Thymus (tissue), 11 donors: ENCODE measurements around the gene PARP1. TPM values are rescaled to one million over a fixed set of nuclear protein-coding genes. Genes with fewer than 3 reads are reported as not detected.

Experiments used
- DNase-seq, 9 donors: peaks; one replicate each; pipeline ENCODE4 v3.0.0-alpha.2; 2013; ENCODE audit warnings: low spot score in 9 of 9, low read depth in 6 of 9, missing footprints in 1 of 9
- H3K27ac ChIP-seq, 2 donors: one replicate each; pipeline ENCODE4 v1.5.1; 2013; ENCODE audit warnings: control low read depth in 1 of 2, low read depth in 1 of 2, low read length in 1 of 2, mild to moderate bottlenecking in 1 of 2, moderate library complexity in 1 of 2
- H3K27me3 ChIP-seq, 2 donors: one replicate each; pipeline ENCODE4 v1.5.1; 2013; ENCODE audit warnings: low read length in 1 of 2; ENCODE audit not compliant: control insufficient read depth in 2 of 2, insufficient read depth in 1 of 2
- H3K36me3 ChIP-seq, 2 donors: one replicate each; pipeline ENCODE4 v1.5.1; 2013; ENCODE audit warnings: low read length in 1 of 2, mild to moderate bottlenecking in 1 of 2, moderate library complexity in 1 of 2; ENCODE audit not compliant: control insufficient read depth in 2 of 2, insufficient read depth in 2 of 2
- H3K4me1 ChIP-seq, 2 donors: one replicate each; pipeline ENCODE4 v1.5.1; 2013; ENCODE audit warnings: low read length in 2 of 2; ENCODE audit not compliant: control insufficient read depth in 2 of 2, insufficient read depth in 2 of 2
- H3K4me3 ChIP-seq, 2 donors: one replicate each; pipeline ENCODE4 v1.5.1; 2013; ENCODE audit warnings: low read length in 2 of 2, control low read depth in 1 of 2, mild to moderate bottlenecking in 1 of 2
- H3K9me3 ChIP-seq, 2 donors: one replicate each; pipeline ENCODE4 v1.5.1; 2013; ENCODE audit warnings: low read length in 1 of 2, mild to moderate bottlenecking in 1 of 2; ENCODE audit not compliant: control insufficient read depth in 2 of 2, insufficient read depth in 1 of 2
- WGBS: extraction: QIAGEN DNeasy Blood & Tissue Kit; methylation state at CpG from one replicate; pipeline ENCODE4 v1.1.7; 2013; 5-methylcytosine and 5-hydroxymethylcytosine counted together
- polyA plus RNA-seq: library from polyadenylated mRNA; stranded (reverse); fragments of 200-250 nt; gene quantifications from one replicate; pipeline ENCODE4 v1.2.3, GENCODE V29; 2013
- total RNA-seq: library from RNA; stranded (reverse); fragments of 120-200 nt; gene quantifications from one replicate; pipeline ENCODE4 v1.2.4, GENCODE V29; 2013
- donor health status: healthy.

PARP1 gene
- total and polyA plus RNA-seq, 2 donors = 36.7 to 73.9 TPM

DNA sequence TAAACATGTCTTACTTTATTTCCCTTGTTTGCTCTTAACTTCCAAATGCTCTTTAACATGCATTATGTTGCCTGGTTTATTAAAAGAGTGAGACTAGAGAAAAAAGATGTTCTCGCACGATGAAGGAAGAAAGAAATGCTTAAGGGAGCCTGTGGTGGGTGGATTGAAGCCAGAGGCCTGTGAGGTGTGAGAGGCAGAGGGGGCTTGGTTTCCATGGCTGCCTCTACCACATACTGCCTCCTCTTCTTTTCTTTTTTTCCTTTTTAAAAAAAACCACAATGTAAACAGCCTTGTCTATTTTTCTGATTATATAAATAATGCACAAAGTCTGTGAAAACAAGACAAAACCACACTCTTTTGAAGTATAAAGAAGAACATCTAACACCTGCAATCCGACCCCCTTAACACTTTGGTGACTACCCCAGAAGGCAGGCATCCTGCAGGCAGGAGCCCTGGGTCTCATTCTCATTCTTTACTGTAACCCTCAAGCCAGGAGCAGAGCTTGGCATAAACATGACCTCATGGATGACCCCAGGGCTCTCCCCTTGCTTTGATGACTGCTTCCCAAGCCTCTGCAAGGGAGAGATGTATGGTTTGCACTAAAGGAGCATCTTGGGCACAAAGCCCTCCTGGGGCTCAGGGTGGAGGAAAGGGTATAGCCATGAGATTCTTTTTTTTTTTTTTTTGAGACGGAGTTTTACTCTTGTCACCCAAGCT, 10.1 kb upstream of the PARP1 start:
- 26% methylated on average over 4 of the region's 4 CpGs for WGBS
- no peak overlapping the region for H3K27ac ChIP-seq
- H3K9me3 ChIP-seq = no peaks in the 10 kb centered on the region
- no peaks in the 10 kb centered on the region for H3K36me3 ChIP-seq
- H3K4me1 ChIP-seq = peaks cover 10 to 18% of the 10 kb centered on the region in 2 donors
- peak in 2 of 9 donors; percentile 32 to 67 for DNase-seq
- H3K27me3 ChIP-seq = peaks cover 0 to 4% of the 10 kb centered on the region in 2 donors
- H3K4me3 ChIP-seq = no peak overlapping the region

DNA sequence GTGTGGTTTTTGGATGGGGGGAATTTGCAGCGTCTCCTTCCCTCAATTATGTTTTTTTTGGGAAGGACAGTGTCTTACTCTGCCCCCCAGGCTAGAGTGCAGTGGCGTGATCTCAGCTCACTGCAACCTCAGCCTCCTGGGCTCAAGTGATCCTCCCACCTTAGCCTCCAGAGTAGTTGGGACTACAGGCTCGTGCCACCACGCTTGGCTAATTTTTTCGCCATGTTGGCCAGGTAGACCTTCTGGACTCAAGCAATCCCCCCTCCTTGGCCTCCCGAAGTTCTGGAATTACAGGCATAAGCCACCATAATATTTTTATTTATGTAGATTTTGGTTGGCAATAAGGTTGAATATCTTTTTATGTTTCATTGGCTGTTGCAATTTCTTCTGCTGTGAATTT, 9.5 kb upstream of the PARP1 start:
- Histone ChIP-seq H3K36me3 (no peaks in the 10 kb centered on the region), H3K27ac (no peak overlapping the region), H3K4me1 (peaks cover 10 to 18% of the 10 kb centered on the region in 2 donors), H3K27me3 (peaks cover 0 to 4% of the 10 kb centered on the region in 2 donors), H3K4me3 (no peak overlapping the region), H3K9me3 (no peaks in the 10 kb centered on the region)
- WGBS = 81% methylated on average over 6 of the region's 6 CpGs
- no peak for DNase-seq

- no peak for DNase-seq
- 83% methylated on average over 11 of the region's 11 CpGs for WGBS
- no peak overlapping the region for H3K4me3 ChIP-seq
- no peak overlapping the region for H3K27ac ChIP-seq
- no peaks in the 10 kb centered on the region for H3K9me3 ChIP-seq
- H3K27me3 ChIP-seq = peaks cover 0 to 1% of the 10 kb centered on the region in 2 donors
- peaks cover 10 to 18% of the 10 kb centered on the region in 2 donors for H3K4me1 ChIP-seq
- H3K36me3 ChIP-seq = no peaks in the 10 kb centered on the region
Measured at GRCh38 chr1:226414098-226414698, 6.3 kb upstream of the PARP1 start.

GRCh38 chr1:226411619-226412018, 3.7 kb upstream of the PARP1 start:
- peak overlapping the region in 1 of 2 donors; percentile 20 for H3K27ac ChIP-seq
- no peaks in the 10 kb centered on the region for H3K9me3 ChIP-seq
- H3K4me3 ChIP-seq = no peak overlapping the region
- H3K27me3 ChIP-seq = no peaks in the 10 kb centered on the region
- H3K36me3 ChIP-seq = no peaks in the 10 kb centered on the region
- H3K4me1 ChIP-seq = peaks cover 5 to 12% of the 10 kb centered on the region in 2 donors
- DNase-seq = no peak
- WGBS = 83% methylated on average over 5 of the region's 5 CpGs

GRCh38 chr1:226410958-226411357, 3.1 kb upstream of the PARP1 start:
- H3K27me3 ChIP-seq = no peaks in the 10 kb centered on the region
- DNase-seq = no peak
- H3K36me3 ChIP-seq = no peaks in the 10 kb centered on the region
- no peak overlapping the region for H3K4me3 ChIP-seq
- no peaks in the 10 kb centered on the region for H3K9me3 ChIP-seq
- no peak overlapping the region for H3K27ac ChIP-seq
- peaks cover 11 to 17% of the 10 kb centered on the region in 2 donors for H3K4me1 ChIP-seq
- 98% methylated on average over 2 of the region's 2 CpGs for WGBS

- no peak for DNase-seq
- WGBS = over 99% methylated on average over 4 of the region's 4 CpGs
- H3K27ac ChIP-seq = no peak overlapping the region
- H3K4me1 ChIP-seq = peaks cover 11 to 28% of the 10 kb centered on the region in 2 donors
- H3K9me3 ChIP-seq = no peaks in the 10 kb centered on the region
- H3K4me3 ChIP-seq = no peak overlapping the region
- no peaks in the 10 kb centered on the region for H3K27me3 ChIP-seq
- H3K36me3 ChIP-seq = no peaks in the 10 kb centered on the region
Measured at GRCh38 chr1:226409392-226409791, 1.5 kb upstream of the PARP1 start.

GRCh38 chr1:226408285-226409184, 642 bp upstream of the PARP1 start:
- Histone ChIP-seq H3K27ac (no peak overlapping the region), H3K9me3 (no peaks in the 10 kb centered on the region), H3K4me1 (peaks cover 11 to 29% of the 10 kb centered on the region in 2 donors), H3K36me3 (no peaks in the 10 kb centered on the region), H3K27me3 (no peaks in the 10 kb centered on the region), H3K4me3 (peak overlapping the region; percentile 73 to 80)
- 81% methylated on average over 25 of the region's 25 CpGs for WGBS
- DNase-seq = no peak

- H3K27me3 ChIP-seq = no peaks in the 10 kb centered on the region
- peaks cover 1 to 4% of the 10 kb centered on the region in 2 donors for H3K36me3 ChIP-seq
- H3K4me3 ChIP-seq = peak overlapping the region; percentile 73 to 80
- H3K9me3 ChIP-seq = no peaks in the 10 kb centered on the region
- peaks cover 11 to 29% of the 10 kb centered on the region in 2 donors for H3K4me1 ChIP-seq
- peak in 1 of 9 donors; percentile 25 for DNase-seq
- peak overlapping the region in 1 of 2 donors; percentile 84 for H3K27ac ChIP-seq
- WGBS = 3% methylated on average over 4 of the region's 4 CpGs
Measured at GRCh38 chr1:226407199-226407496, 745 bp downstream of the PARP1 start.
